ENCODE measurements around the gene ZBTB9.
A peak's percentile ranks its signal among the peaks of the same experiment; 100 is the strongest.

Gene ZBTB9

GRCh38 chr6:33439956-33440648 lies 14.3 kb upstream of the ZBTB9 start:
- DNase-seq (no peak), ATAC-seq (no peak)
- Mint-ChIP-seq H3K27me3 (no peaks in the 10 kb centered on the region), H3K27ac (no peak overlapping the region), H3K9me3 (no peaks in the 10 kb centered on the region), H3K4me1 (no peaks in the 10 kb centered on the region), H3K4me3 (no peak overlapping the region)

- Mint-ChIP-seq H3K9me3 (no peaks in the 10 kb centered on the region), H3K27me3 (no peaks in the 10 kb centered on the region), H3K27ac (no peak overlapping the region), H3K4me3 (no peak overlapping the region), H3K4me1 (no peaks in the 10 kb centered on the region)
- DNase-seq (no peak), ATAC-seq (no peak)
Observed at GRCh38 chr6:33440649-33441309, 13.6 kb upstream of the ZBTB9 start.

GRCh38 chr6:33441457-33441856 lies 12.9 kb upstream of the ZBTB9 start:
- Mint-ChIP-seq H3K27ac (no peak overlapping the region), H3K27me3 (no peaks in the 10 kb centered on the region), H3K9me3 (no peaks in the 10 kb centered on the region), H3K4me1 (no peaks in the 10 kb centered on the region), H3K4me3 (no peak overlapping the region)
- DNase-seq (no peak), ATAC-seq (no peak)

- Mint-ChIP-seq H3K9me3 (no peaks in the 10 kb centered on the region), H3K27me3 (no peaks in the 10 kb centered on the region), H3K27ac (no peak overlapping the region), H3K4me1 (peaks cover 2% of the 10 kb centered on the region), H3K4me3 (no peak overlapping the region)
- ATAC-seq (no peak), DNase-seq (no peak)
Observed at GRCh38 chr6:33442283-33442682, 12.1 kb upstream of the ZBTB9 start.

- Mint-ChIP-seq H3K27me3 (no peaks in the 10 kb centered on the region), H3K9me3 (no peaks in the 10 kb centered on the region), H3K4me3 (no peak overlapping the region), H3K4me1 (peaks cover 9% of the 10 kb centered on the region), H3K27ac (peak overlapping the region in 1 of 2 donors; percentile 50)
- no peak for ATAC-seq
- no peak for DNase-seq
Observed at GRCh38 chr6:33443025-33443424, 11.4 kb upstream of the ZBTB9 start.

GRCh38 chr6:33443619-33444504 lies 10.5 kb upstream of the ZBTB9 start:
- Mint-ChIP-seq H3K27me3 (no peaks in the 10 kb centered on the region), H3K4me1 (peaks cover 12% of the 10 kb centered on the region), H3K27ac (no peak overlapping the region), H3K4me3 (no peak overlapping the region), H3K9me3 (no peaks in the 10 kb centered on the region)
- ATAC-seq: no peak
- DNase-seq: no peak

- H3K27ac Mint-ChIP-seq: peak overlapping the region; percentile 7 to 50
- ATAC-seq (no peak), DNase-seq (no peak)
- H3K4me3 Mint-ChIP-seq: no peak overlapping the region
- no peaks in the 10 kb centered on the region for H3K27me3 Mint-ChIP-seq
- H3K9me3 Mint-ChIP-seq: no peaks in the 10 kb centered on the region
- peaks cover 12% of the 10 kb centered on the region for H3K4me1 Mint-ChIP-seq
Observed at GRCh38 chr6:33445119-33445603, 9.2 kb upstream of the ZBTB9 start.

- Mint-ChIP-seq H3K9me3 (no peaks in the 10 kb centered on the region), H3K4me1 (peaks cover 19% of the 10 kb centered on the region), H3K27me3 (no peaks in the 10 kb centered on the region), H3K27ac (peak overlapping the region in 1 of 2 donors; percentile 76), H3K4me3 (no peak overlapping the region)
- ATAC-seq (no peak), DNase-seq (no peak)
Observed at GRCh38 chr6:33446356-33446755, 8.0 kb upstream of the ZBTB9 start.

GRCh38 chr6:33450434-33450833 lies 3.9 kb upstream of the ZBTB9 start:
- Mint-ChIP-seq H3K27me3 (no peaks in the 10 kb centered on the region), H3K4me3 (no peak overlapping the region), H3K9me3 (no peaks in the 10 kb centered on the region), H3K4me1 (peaks cover 54% of the 10 kb centered on the region), H3K27ac (no peak overlapping the region)
- DNase-seq (no peak), ATAC-seq (no peak)

- Mint-ChIP-seq H3K4me1 (peaks cover 66% of the 10 kb centered on the region), H3K9me3 (no peaks in the 10 kb centered on the region), H3K4me3 (no peak overlapping the region), H3K27ac (no peak overlapping the region), H3K27me3 (no peaks in the 10 kb centered on the region)
- ATAC-seq: no peak
- DNase-seq: peak in 1 of 2 donors; percentile 4
Observed at GRCh38 chr6:33451606-33452005, 2.8 kb upstream of the ZBTB9 start.

- no peaks in the 10 kb centered on the region for H3K27me3 Mint-ChIP-seq
- ATAC-seq: no peak
- peak in 1 of 2 donors; percentile 9 for DNase-seq
- H3K4me1 Mint-ChIP-seq: peaks cover 62% of the 10 kb centered on the region
- H3K9me3 Mint-ChIP-seq: no peaks in the 10 kb centered on the region
- H3K27ac Mint-ChIP-seq: peak overlapping the region in 1 of 2 donors; percentile 85
- H3K4me3 Mint-ChIP-seq: no peak overlapping the region
Observed at GRCh38 chr6:33452496-33452895, 1.9 kb upstream of the ZBTB9 start.

GRCh38 chr6:33453393-33454008 lies 875 bp upstream of the ZBTB9 start:
- no peaks in the 10 kb centered on the region for H3K9me3 Mint-ChIP-seq
- H3K27ac Mint-ChIP-seq: peak overlapping the region; percentile 93 to 95
- peaks cover 54% of the 10 kb centered on the region for H3K4me1 Mint-ChIP-seq
- ATAC-seq: no peak
- peak overlapping the region; percentile 93 to 97 for H3K4me3 Mint-ChIP-seq
- peak in 1 of 2 donors; percentile 8 for DNase-seq
- no peaks in the 10 kb centered on the region for H3K27me3 Mint-ChIP-seq

- Mint-ChIP-seq H3K27me3 (no peaks in the 10 kb centered on the region), H3K9me3 (no peaks in the 10 kb centered on the region), H3K27ac (peak overlapping the region; percentile 34 to 95), H3K4me1 (peaks cover 54% of the 10 kb centered on the region), H3K4me3 (peak overlapping the region; percentile 93 to 97)
- DNase-seq (no peak), ATAC-seq (no peak)
Observed at GRCh38 chr6:33455051-33455450, 675 bp downstream of the ZBTB9 start.

- Mint-ChIP-seq H3K27me3 (no peaks in the 10 kb centered on the region), H3K9me3 (no peaks in the 10 kb centered on the region), H3K4me1 (peaks cover 47% of the 10 kb centered on the region), H3K4me3 (peak overlapping the region in 1 of 2 donors; percentile 93), H3K27ac (peak overlapping the region; percentile 7 to 85)
- ATAC-seq: no peak
- no peak for DNase-seq
Observed at GRCh38 chr6:33456156-33456555, 1.8 kb downstream of the ZBTB9 start.

GRCh38 chr6:33458676-33459075 lies 4.3 kb downstream of the ZBTB9 start:
- Mint-ChIP-seq H3K9me3 (no peaks in the 10 kb centered on the region), H3K4me1 (peaks cover 28% of the 10 kb centered on the region), H3K27me3 (no peaks in the 10 kb centered on the region), H3K4me3 (no peak overlapping the region), H3K27ac (no peak overlapping the region)
- DNase-seq (no peak), ATAC-seq (no peak)

Measured in stimulated activated naive CD8-positive, alpha-beta T cell treated with anti-CD3 and anti-CD28 coated beads, Interleukin-15, amount 100 ng/mL, for 72 hours (primary cell).